Measurements from ENCODE around the gene POLR2J2. TPM values are rescaled to one million over a fixed set of nuclear protein-coding genes. Genes with fewer than 3 reads are reported as not detected.
A peak's percentile ranks its signal among the peaks of the same experiment; 100 is the strongest.
"Not testable (repeated sequence)": the region's sequence is repeated elsewhere in the genome, so short reads cannot be mapped to it uniquely, and the experiment has no call there.

Gene POLR2J2
- total and polyA plus RNA-seq, 9 of the 15 experiments (the other 6 are each of a cell fraction or from before 2014, with no cell fraction given) = 0.80 to 13.6 (median 5.2) TPM

DNA sequence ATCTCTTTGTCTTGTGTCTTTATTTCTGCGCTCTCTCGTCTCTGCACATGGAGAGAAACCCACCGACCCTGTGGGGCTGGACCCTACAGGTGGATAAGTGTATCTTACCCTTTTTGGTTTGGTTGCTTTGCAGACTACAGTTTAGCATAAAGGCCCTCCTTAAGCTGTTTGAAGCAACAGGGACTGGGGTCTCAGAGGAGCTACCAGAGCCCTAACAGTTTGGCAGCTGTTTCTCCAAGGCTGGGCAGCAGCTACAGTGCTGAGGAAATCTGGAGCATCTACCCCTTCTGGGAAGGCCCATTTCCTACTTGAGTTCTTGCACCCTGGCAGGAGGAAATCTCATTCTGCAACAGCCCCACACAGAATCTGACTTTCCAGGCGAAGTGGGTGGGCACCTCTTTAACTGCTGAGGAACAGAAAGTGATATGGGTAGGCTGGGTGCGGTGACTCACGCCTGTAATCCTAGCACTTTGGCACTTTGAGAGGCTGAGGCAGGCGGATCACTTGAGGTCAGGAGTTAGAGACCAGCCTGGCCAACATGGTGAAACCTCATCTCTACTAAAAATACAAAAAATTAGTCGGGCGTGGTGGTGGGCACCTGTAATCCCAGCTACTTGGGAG is 2.1 kb upstream of the POLR2J2 start:
- POLR2A ChIA-PET; H3K9me1 ChIP-seq (ENCODE audit: control insufficient read depth, insufficient read depth, low read length); BruUV-seq (replicated peaks); H3K4me2 ChIP-seq (ENCODE audit: insufficient read depth, low read length); H3K36me3 ChIP-seq (ENCODE audit: control insufficient read depth, insufficient read depth, low read length); H3K27ac ChIP-seq (ENCODE audit: extremely low read depth, low read depth, low read length); H3K27me3 ChIP-seq (ENCODE audit: control insufficient read depth in 2 of 2, insufficient read depth in 2 of 2, low read length in 2 of 2); H4K20me1 ChIP-seq (replicated peaks; ENCODE audit: control insufficient read depth, insufficient read depth, low read length); H2AFZ ChIP-seq (ENCODE audit: low read depth, low read length); CTCF ChIA-PET (ENCODE audit: low intra/inter-chr PET ratio); H3K9me3 ChIP-seq (replicated peaks; ENCODE audit: control insufficient read depth, insufficient read depth, low read depth, low read length); H3K4me3 ChIP-seq; FAIRE-seq; H3K4me1 ChIP-seq (replicated peaks in 1 of 2; ENCODE audit: control insufficient read depth in 2 of 2, insufficient read depth in 2 of 2, low read length in 2 of 2); intact Hi-C loops (cut with micrococcal nuclease); H3K9ac ChIP-seq (ENCODE audit: insufficient read depth in 1 of 2, low read depth in 2 of 2, low read length in 2 of 2); ATAC-seq; H3K79me2 ChIP-seq (ENCODE audit: control insufficient read depth, insufficient read depth, low read length); DNase-seq (ENCODE audit: extremely low read depth in 1 of 4, low spot score in 3 of 4): not testable (repeated sequence)
- WGBS (ENCODE audit: insufficient coverage, low coverage, missing lambda C conversion rate) = no CpG with 5 or more reads among the region's 9 CpGs
- in situ Hi-C loops (cut with MboI) = loop anchor here (25.0 kb wide), 2 partner anchors 211 to 361 kb away; partner anchors contain the start of genes ALKBH4 and LRWD1

DNA sequence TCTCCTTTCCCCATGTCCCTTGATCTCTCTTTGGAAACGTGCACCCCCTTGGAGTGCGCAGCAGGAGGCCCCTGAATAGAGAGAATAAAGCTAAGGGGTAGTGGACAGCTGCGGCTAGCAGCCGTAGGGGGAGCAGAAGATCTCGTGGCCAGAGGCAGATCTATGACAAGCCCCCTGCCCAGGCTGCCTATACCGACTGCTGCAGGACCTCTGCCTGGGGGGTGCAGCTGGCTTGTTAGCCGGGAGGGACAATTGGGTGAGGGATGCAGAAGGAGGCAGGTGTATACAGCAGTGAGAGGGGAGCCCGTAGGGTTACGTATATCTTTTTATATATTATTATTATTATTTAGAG is 469 bp upstream of the POLR2J2 start:
- H3K4me2 ChIP-seq (ENCODE audit: insufficient read depth, low read length); H3K79me2 ChIP-seq (ENCODE audit: control insufficient read depth, insufficient read depth, low read length); FAIRE-seq; H3K4me1 ChIP-seq (replicated peaks in 1 of 2; ENCODE audit: control insufficient read depth in 2 of 2, insufficient read depth in 2 of 2, low read length in 2 of 2); POLR2A ChIA-PET; H3K4me3 ChIP-seq; H3K9ac ChIP-seq (ENCODE audit: insufficient read depth in 1 of 2, low read depth in 2 of 2, low read length in 2 of 2); intact Hi-C loops (cut with micrococcal nuclease); H3K9me1 ChIP-seq (ENCODE audit: control insufficient read depth, insufficient read depth, low read length); BruUV-seq (replicated peaks); CTCF ChIA-PET (ENCODE audit: low intra/inter-chr PET ratio); H2AFZ ChIP-seq (ENCODE audit: low read depth, low read length); H3K9me3 ChIP-seq (replicated peaks; ENCODE audit: control insufficient read depth, insufficient read depth, low read depth, low read length); DNase-seq (ENCODE audit: extremely low read depth in 1 of 4, low spot score in 3 of 4); H4K20me1 ChIP-seq (replicated peaks; ENCODE audit: control insufficient read depth, insufficient read depth, low read length); H3K27ac ChIP-seq (ENCODE audit: extremely low read depth, low read depth, low read length); H3K36me3 ChIP-seq (ENCODE audit: control insufficient read depth, insufficient read depth, low read length); H3K27me3 ChIP-seq (ENCODE audit: control insufficient read depth in 2 of 2, insufficient read depth in 2 of 2, low read length in 2 of 2): not testable (repeated sequence)
- WGBS (ENCODE audit: insufficient coverage, low coverage, missing lambda C conversion rate) = no CpG with 5 or more reads among the region's 9 CpGs
- in situ Hi-C loops (cut with MboI) = loop anchor here (25.0 kb wide), 2 partner anchors 210 to 360 kb away; partner anchors contain the start of genes ALKBH4 and LRWD1
- ATAC-seq = peak; percentile 71

DNA sequence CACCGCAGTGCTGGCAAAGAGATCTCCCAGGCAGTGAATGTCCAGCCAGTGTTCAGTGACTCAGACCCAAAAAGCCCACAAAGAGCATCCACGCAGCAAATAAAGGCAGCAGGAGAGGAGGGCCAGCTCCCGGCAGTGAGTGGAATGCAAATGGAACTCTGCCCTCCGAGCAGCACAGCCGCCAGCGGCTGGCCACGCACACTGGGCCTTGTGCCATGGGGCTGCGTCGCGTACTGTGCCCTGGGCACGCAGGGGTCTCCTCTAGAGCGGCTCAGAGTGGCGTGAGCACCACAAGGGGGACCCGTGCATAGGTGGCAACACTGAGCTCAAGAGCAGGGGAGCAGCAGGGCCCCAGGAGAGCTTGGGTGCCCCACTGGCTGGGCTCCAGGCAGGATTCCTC is 3.9 kb downstream of the POLR2J2 start:
- ATAC-seq; H3K27ac ChIP-seq (ENCODE audit: extremely low read depth, low read depth, low read length); H2AFZ ChIP-seq (ENCODE audit: low read depth, low read length); H3K9me3 ChIP-seq (replicated peaks; ENCODE audit: control insufficient read depth, insufficient read depth, low read depth, low read length); H3K4me3 ChIP-seq; POLR2A ChIA-PET; H3K9me1 ChIP-seq (ENCODE audit: control insufficient read depth, insufficient read depth, low read length); DNase-seq (ENCODE audit: extremely low read depth in 1 of 4, low spot score in 3 of 4); H3K4me2 ChIP-seq (ENCODE audit: insufficient read depth, low read length); H3K4me1 ChIP-seq (replicated peaks in 1 of 2; ENCODE audit: control insufficient read depth in 2 of 2, insufficient read depth in 2 of 2, low read length in 2 of 2); H3K36me3 ChIP-seq (ENCODE audit: control insufficient read depth, insufficient read depth, low read length); intact Hi-C loops (cut with micrococcal nuclease); H3K27me3 ChIP-seq (ENCODE audit: control insufficient read depth in 2 of 2, insufficient read depth in 2 of 2, low read length in 2 of 2); H4K20me1 ChIP-seq (replicated peaks; ENCODE audit: control insufficient read depth, insufficient read depth, low read length); H3K79me2 ChIP-seq (ENCODE audit: control insufficient read depth, insufficient read depth, low read length); FAIRE-seq; H3K9ac ChIP-seq (ENCODE audit: insufficient read depth in 1 of 2, low read depth in 2 of 2, low read length in 2 of 2); CTCF ChIA-PET (ENCODE audit: low intra/inter-chr PET ratio); BruUV-seq (replicated peaks): not testable (repeated sequence)
- WGBS (ENCODE audit: insufficient coverage, low coverage, missing lambda C conversion rate) = no CpG with 5 or more reads among the region's 14 CpGs
- in situ Hi-C loops (cut with MboI) = loop anchor here (25.0 kb wide), 2 partner anchors 205 to 355 kb away; partner anchors contain the start of genes ALKBH4 and LRWD1

DNA sequence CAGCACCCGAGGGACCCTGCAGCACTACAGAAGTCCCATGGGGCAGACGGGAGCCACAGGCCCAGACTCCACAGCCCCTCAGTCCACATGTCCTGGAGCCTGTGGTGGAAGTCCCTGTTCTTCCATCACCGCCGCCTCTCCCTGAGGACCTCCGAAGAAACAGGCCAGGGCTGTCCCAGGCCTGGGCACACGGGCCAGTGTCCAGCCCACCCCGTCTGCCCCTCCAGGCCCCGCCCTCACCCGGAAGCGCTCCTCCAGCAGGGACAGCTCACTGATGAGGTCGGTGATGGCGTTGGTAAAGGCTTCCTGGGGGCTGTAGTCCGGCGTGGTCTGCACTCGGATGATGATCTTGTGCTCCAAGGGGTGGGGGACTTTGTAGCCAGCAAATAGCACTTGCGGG is 4.6 kb downstream of the POLR2J2 start:
- CTCF ChIA-PET (ENCODE audit: low intra/inter-chr PET ratio); H3K4me2 ChIP-seq (ENCODE audit: insufficient read depth, low read length); H3K27me3 ChIP-seq (ENCODE audit: control insufficient read depth in 2 of 2, insufficient read depth in 2 of 2, low read length in 2 of 2); H3K79me2 ChIP-seq (ENCODE audit: control insufficient read depth, insufficient read depth, low read length); H3K9me3 ChIP-seq (replicated peaks; ENCODE audit: control insufficient read depth, insufficient read depth, low read depth, low read length); H3K4me3 ChIP-seq; ATAC-seq; H3K27ac ChIP-seq (ENCODE audit: extremely low read depth, low read depth, low read length); H4K20me1 ChIP-seq (replicated peaks; ENCODE audit: control insufficient read depth, insufficient read depth, low read length); H3K36me3 ChIP-seq (ENCODE audit: control insufficient read depth, insufficient read depth, low read length); POLR2A ChIA-PET; intact Hi-C loops (cut with micrococcal nuclease); H3K4me1 ChIP-seq (replicated peaks in 1 of 2; ENCODE audit: control insufficient read depth in 2 of 2, insufficient read depth in 2 of 2, low read length in 2 of 2); H2AFZ ChIP-seq (ENCODE audit: low read depth, low read length); DNase-seq (ENCODE audit: extremely low read depth in 1 of 4, low spot score in 3 of 4); H3K9ac ChIP-seq (ENCODE audit: insufficient read depth in 1 of 2, low read depth in 2 of 2, low read length in 2 of 2); FAIRE-seq; H3K9me1 ChIP-seq (ENCODE audit: control insufficient read depth, insufficient read depth, low read length): not testable (repeated sequence)
- in situ Hi-C loops (cut with MboI) = loop anchor here (25.0 kb wide), 2 partner anchors 205 to 355 kb away; partner anchors contain the start of genes ALKBH4 and LRWD1
- no CpG with 5 or more reads among the region's 16 CpGs for WGBS (ENCODE audit: insufficient coverage, low coverage, missing lambda C conversion rate)
- BruUV-seq (replicated peaks) = TSS peak; percentile 20

Data from K562 (cell line).